HG03457 (cell line): Measurements from ENCODE around the gene MAML2.
"Not testable (repeated sequence)": the region's sequence is repeated elsewhere in the genome, so short reads cannot be mapped to it uniquely, and the experiment has no call there.

Source experiments
- ATAC-seq: cut with Tn5 transposase; IDR thresholded peaks from one replicate; pipeline ENCODE4 v1.9.1; 2021; ENCODE audit warnings: moderate number of reproducible peaks; ENCODE audit not compliant: unreplicated experiment

The MAML2 gene

GRCh38 chr11:96294289-96294688, 48.7 kb downstream of the MAML2 start:
- no peak for ATAC-seq

DNA sequence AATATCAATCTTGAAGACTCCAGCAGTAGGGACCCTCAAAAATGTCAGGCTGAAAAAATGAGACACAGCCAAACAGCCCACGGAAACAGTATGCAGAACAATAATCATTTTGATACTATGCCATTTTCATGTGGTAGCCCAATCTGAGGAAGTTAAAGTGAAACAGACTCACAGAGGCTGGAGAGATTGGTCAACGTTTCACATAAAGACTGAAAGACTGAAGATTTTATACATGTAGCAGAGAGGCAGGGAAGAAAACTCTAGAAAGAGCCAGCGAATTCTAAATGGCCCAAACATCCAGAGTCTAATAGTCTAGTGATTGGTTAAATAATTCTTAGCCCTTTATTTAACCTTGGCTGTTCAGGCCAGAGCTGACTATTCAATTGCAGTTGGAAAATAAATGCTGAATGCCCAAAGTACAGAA, 49.4 kb downstream of the MAML2 start:
- ATAC-seq: peak; percentile 91

- ATAC-seq: peak; percentile 6
These were observed 49.9 kb downstream of the MAML2 start for GRCh38 chr11:96293109-96293508.

GRCh38 chr11:96292291-96293010, 50.5 kb downstream of the MAML2 start:
- ATAC-seq: no peak

- no peak for ATAC-seq
These were observed 52.4 kb downstream of the MAML2 start for GRCh38 chr11:96290631-96291030.

DNA sequence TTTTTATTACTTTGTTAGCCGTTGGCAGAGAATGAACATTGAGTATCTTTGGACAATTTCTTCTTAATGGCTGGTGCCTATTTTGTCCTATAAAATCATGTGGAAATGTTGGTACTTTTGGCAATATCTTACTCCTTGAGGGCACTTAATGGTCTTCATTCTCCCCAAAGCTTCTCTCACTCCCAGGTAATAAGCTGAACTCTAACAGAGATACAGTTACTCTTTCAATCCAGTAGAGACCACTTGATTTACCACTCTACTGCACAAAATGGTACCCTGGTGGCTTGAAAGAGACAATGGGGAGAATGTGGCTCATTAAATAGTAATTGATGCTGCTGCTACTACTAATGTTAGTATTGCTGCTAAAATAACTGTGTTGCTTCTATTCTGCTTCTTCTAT, 53.0 kb downstream of the MAML2 start:
- no peak for ATAC-seq

GRCh38 chr11:96288915-96289314, 54.1 kb downstream of the MAML2 start:
- ATAC-seq: no peak

- ATAC-seq: no peak
These were observed 55.1 kb downstream of the MAML2 start for GRCh38 chr11:96287822-96288439.

GRCh38 chr11:96285985-96286384, 57.0 kb downstream of the MAML2 start:
- ATAC-seq: not testable (repeated sequence)

GRCh38 chr11:96284917-96285316, 58.1 kb downstream of the MAML2 start:
- no peak for ATAC-seq

DNA sequence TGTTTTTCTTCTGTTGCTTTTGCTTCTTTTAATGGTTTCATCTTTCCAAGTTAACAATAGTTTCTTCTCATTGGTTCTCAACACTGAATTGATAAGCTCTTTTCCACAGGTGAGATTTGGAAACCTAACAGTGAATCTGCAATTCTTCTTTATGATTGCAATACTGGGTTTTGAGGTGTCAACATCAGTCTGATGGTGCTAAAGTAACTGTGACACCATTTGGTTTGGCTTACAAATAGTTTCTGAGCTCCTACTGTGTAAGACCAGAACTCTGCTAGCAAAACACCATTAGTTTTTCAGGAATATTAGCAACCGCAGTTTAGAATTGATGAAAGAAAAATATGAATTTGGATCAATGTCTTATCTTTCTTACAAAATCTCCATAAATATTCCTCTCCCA, 58.6 kb downstream of the MAML2 start:
- no peak for ATAC-seq

DNA sequence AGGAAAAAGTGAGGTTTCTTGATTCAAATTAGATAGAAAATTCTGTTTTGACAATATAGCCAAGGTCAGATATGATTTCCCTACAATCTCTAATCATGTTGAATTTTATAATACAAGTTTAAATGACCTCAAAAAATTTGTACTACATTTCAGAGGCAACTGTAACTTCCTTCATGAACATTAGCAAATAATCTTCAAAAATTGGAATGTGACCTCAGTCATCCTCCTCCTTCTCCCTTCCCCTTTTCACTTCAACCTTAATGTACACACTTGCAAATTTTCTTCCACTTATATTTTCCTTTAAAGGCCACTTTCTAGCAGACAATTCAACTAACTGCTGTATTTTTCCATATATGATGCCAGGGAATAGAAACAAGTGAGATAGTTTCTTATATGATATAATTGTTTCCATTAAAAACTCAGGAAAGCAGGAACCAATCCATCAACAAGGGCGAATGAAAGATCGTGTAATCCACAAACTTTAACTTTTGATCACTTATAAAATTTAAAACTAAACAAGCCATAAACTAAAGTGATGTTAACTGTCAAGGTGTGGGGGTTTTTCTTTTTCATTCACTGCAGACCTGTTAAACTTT, 60.3 kb downstream of the MAML2 start:
- ATAC-seq: no peak

GRCh38 chr11:96280444-96280843, 62.6 kb downstream of the MAML2 start:
- ATAC-seq: no peak

DNA sequence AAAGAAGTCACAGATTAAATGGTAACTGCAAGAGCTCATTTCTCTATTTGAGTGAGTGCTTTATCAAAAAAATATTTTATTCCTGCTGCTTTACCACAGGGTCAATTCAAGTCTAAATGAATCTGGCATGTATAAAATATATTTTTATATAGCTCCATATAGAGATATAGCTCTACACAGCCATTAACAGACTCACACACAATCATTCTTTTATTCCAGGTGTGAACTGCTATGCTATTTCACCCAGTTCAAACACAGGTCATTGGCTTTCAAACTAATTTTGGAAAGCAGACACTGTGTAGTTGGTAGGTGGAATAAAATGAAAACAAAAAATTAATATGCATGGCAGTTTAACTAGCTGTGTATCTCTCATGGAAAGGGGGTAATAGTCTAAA, 63.1 kb downstream of the MAML2 start:
- no peak for ATAC-seq

DNA sequence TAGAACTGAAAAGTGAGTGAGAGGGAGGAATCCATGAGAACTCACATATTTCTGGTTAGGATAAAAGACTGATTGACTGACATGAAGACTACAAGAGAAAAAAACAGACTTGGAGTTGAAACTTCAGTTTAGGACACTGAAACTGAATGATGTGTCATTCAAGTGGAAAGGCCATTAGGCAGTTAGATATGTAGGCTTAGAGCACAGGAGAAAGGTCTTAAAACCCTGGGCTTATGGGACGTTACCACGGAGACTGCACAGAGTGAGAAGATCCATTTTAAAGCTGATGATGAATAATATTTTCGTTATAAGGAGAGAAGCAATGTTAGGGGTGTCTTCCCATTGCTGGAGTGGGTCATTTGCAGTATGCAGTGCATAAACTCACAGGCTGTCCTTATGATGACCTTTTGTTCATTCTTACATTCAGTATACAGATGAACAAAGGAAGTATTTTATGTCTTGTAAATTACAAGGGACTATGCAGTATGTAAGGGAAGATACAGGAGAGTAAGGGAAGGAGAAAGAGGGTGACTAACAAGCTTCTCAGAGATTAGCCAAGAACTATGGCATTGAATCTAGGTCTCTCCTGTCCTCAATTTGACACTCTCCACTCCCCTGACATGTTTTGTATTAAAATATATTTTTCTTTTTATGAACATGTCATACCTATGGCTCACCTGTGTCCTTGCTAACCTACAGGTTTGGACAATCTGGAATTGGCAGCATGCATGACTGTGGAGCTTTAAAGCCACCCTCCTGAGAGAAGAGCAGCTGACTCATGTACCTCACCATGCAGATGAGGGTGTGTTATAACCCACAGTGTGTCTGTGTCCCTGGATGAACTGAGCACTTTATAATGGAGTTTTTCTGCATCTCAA, 63.7 kb downstream of the MAML2 start:
- no peak for ATAC-seq

DNA sequence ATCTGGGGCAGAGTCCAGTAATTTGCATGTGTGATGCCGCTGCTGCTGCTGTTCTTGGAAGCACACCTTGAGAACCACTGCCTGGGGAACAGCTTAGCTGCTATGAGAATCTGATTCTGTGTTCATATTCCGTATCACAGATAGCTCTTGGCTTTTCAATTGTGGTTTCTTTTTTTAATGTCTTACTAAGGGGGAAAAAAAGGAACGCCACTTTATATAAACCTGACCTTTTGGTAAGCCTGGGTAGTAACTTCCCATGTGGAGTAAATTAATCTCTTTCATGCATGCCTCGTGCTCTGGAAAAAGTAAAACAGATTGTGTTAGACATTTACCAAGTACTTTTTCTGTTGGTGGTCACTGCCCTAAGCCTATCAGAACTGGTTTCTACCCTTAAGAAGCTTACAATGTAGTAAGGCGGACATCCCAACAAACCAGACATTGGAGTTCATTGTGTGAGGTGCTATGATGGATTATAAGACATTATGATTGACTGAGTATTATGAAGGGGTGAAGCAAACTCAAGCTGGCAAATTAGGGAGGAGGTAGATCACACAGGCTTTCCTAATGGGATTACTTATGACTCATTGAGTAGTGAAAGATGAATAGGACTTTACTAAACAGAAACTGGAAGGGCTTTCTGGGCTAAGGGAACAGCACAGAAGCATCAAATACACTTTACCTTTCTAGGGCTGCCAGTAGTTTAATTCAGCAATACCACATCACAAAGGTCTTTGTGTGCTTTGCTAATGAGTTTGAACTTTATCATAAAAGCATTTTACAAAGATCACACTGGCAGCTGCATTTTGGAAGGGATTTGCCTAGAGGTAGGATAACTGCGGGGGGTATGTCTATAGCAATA, 64.7 kb downstream of the MAML2 start:
- no peak for ATAC-seq

- ATAC-seq: no peak
These were observed 65.3 kb downstream of the MAML2 start for GRCh38 chr11:96277696-96278038.

- ATAC-seq: no peak
These were observed 66.2 kb downstream of the MAML2 start for GRCh38 chr11:96276836-96277235.

DNA sequence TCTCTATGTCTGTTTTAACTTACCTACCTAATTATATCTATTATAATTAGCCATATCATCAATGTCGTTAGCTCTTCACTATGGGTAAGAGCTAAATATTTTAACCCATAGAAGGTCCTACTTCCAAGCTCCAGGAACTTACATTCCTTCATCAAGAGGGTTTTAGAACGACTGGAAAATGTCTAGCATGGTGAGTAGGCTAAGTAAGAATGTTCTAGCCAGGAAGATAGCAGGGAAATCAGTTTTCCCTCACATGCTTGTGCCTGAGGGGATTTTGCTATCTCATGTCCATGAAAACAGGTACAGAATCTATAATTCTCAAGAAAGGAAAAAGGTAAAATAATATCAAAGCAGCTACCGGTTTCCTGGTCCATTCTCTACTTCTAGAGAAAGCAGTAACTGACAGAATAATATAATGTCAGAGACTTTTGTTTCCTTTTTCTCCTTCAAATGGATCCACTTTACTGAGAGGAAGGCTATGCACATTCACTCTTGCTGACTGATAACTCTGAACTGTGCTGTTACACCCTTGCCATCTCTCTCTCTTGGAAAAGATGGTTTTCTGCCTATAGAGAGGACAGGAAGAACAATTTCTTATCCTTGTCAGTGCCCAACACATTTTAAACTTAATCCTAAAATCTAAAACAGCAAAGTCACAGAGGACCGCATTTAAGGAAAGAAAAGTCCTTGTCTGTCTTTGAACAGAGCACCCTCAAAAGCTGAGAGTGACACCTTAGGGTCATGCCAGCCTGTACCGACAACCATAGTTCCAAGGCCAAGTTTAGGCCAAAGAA, 67.0 kb downstream of the MAML2 start:
- ATAC-seq: no peak

DNA sequence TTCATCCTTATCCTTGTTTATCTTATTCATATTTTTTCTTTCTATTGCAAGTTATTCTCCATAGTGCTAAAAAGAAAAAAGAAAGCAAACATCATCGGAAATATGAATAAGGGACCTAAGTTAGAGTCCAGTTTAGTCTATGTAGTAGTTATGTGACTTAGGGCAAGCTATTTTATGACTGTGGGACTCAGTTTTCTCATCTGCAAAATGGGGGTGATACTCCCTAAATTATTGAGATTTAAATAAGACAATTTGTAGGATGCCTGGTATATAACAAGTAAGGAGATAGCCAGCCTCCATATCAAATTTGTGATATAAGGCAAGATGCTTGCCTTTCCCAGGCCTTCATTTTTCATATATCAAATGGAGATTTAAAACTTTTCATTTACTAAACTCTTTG, 69.5 kb downstream of the MAML2 start:
- ATAC-seq: no peak
